Heart left ventricle (tissue), 16 donors: ENCODE data around the gene NME1. TPM values are rescaled to one million over a fixed set of nuclear protein-coding genes. Genes with fewer than 3 reads are reported as not detected.
A peak's percentile ranks its signal among the peaks of the same experiment; 100 is the strongest.

Experiments used
- ATAC-seq, 4 donors: fragments of 200-7000 bp; cut with Tn5 transposase; one replicate each; pipeline ENCODE4 v1.9.1; 2020 to 2022; ENCODE audit warnings: moderate library complexity in 4 of 4, mild to moderate bottlenecking in 3 of 4, moderate number of reproducible peaks in 1 of 4
- DNase-seq, 5 donors: peaks; one replicate each; pipeline ENCODE4 v3.0.0-alpha.2; 2020
- H3K27ac ChIP-seq, 12 donors: fragments of 200-600 bp; sonication (generic) in 4 of 12; one replicate each; pipeline versions ENCODE4 v1.5.0 to v1.8.0; 2016 to 2022; ENCODE audit warnings: mild to moderate bottlenecking in 2 of 12
- H3K27me3 ChIP-seq, 9 donors: fragments of 200-600 bp; sonication (generic) in 2 of 9; one replicate each; pipeline versions ENCODE4 v1.5.1 to v1.8.0; 2016 to 2022; ENCODE audit warnings: mild to moderate bottlenecking in 3 of 9
- H3K36me3 ChIP-seq, 9 donors: fragments of 200-600 bp; sonication (generic) in 2 of 9; one replicate each; pipeline versions ENCODE4 v1.5.0 to v1.8.0; 2018 to 2022; ENCODE audit warnings: mild to moderate bottlenecking in 2 of 9
- H3K4me1 ChIP-seq, 12 donors: fragments of 200-600 bp; sonication (generic) in 4 of 12; one replicate each; pipeline versions ENCODE4 v1.5.0 to v1.8.0; 2016 to 2022; ENCODE audit warnings: mild to moderate bottlenecking in 3 of 12
- H3K4me3 ChIP-seq, 12 donors: fragments of 200-600 bp; sonication (generic) in 4 of 12; one replicate each; pipeline versions ENCODE4 v1.5.0 to v1.8.0; 2017 to 2022; ENCODE audit warnings: mild to moderate bottlenecking in 9 of 12, moderate library complexity in 4 of 12
- H3K9me3 ChIP-seq, 12 donors: fragments of 200-600 bp; sonication (generic) in 4 of 12; one replicate each; pipeline versions ENCODE4 v1.5.0 to v1.8.0; 2016 to 2022; ENCODE audit warnings: mild to moderate bottlenecking in 1 of 12
- CTCF ChIP-seq, 12 donors: fragments of 200-600 bp; sonication (generic) in 4 of 12; IDR thresholded peaks; one replicate each; pipeline versions ENCODE4 v1.5.0 to v1.8.0; 2018 to 2022; ENCODE audit warnings: antibody characterized with exemption in 12 of 12, mild to moderate bottlenecking in 5 of 12
- POLR2A ChIP-seq, 2 donors: fragments of 450-650 bp; IDR thresholded peaks; one replicate each; pipeline ENCODE4 v1.6.1; 2017; ENCODE audit warnings: antibody characterized with exemption in 2 of 2, mild to moderate bottlenecking in 2 of 2, moderate library complexity in 2 of 2
- WGBS, 4 donors: extraction: QIAGEN DNeasy Blood & Tissue Kit in 2 of 4; methylation state at CpG; one replicate each; pipeline versions ENCODE4 v1.1.5 to v1.1.7; 2013 to 2018; 5-methylcytosine and 5-hydroxymethylcytosine counted together
- intact Hi-C, 10 donors: fragments of 100-400 bp; cut with DNase I; formaldehyde crosslinking; loops; one replicate each; pipeline versions ENCODE4 v1.11.1 to v1.14.2; 2022
- polyA plus RNA-seq, 2 donors: library from polyadenylated mRNA; stranded (reverse); fragments of 200-250 nt; gene quantifications; one replicate each; pipeline ENCODE4 v1.2.3, GENCODE V29; 2013
- total RNA-seq, 9 donors: library from RNA; depleted of rRNA in 2 of 9; stranded (reverse); fragments of >200 nt in 2 of 9; fragmentation: NEBNext Ultra II Directional in 3 of 9; extraction: Animal tissue kit (Norgen Biotek cat#: 25700) in 3 of 9; gene quantifications; one replicate each; pipeline versions ENCODE4 v1.1.0 to v1.2.4, GENCODE V29; 2016 to 2023
- donor health status: ischemic (EF 13 %, LVEDD 7.1; RV severe dilation, severe dysfunction).
- donor health status: healthy with polysubstance abuse.
- donor health status: DM: no; HTN: yes; CAD: no.
- donor health status: DM: no; HTN: no; CAD: no.
- donor health status: ischemic (EF 25% LVEDD 6.9; RV normal size, moderate dysfunction).
- donor health status: ischemic (EF 25% LVEDD 5.7; RV mildly dilated, moderate dysfunction).
- donor health status: healthy.
- donor health status: DM: yes; HTN: yes; CAD: no.
- donor health status: ischemic (EF 35%, LVEDD 5.7; RV mildly dilated, moderate dysfunction).
- donor health status: nonischemic (EF 11% LVEDD 7.7; RV severe dilation, severe dysfunction).
- donor health status: DM: yes; HTN: yes; CAD: no.
- donor health status: PGD.
- donor health status: ischemic (EF 29% LVEDD 5.4; RV normal size, mild dysfunction).
- donor health status: nonischemic (EF 23%, LVEDD 6.1; RV moderate dilation, normal function).

NME1 gene
- total and polyA plus RNA-seq, 11 donors, result 9.2 to 157 (median 28.7) TPM

GRCh38 chr17:51155416-51155815 is 2.1 kb downstream of the NME1 start:
- intact Hi-C loops, result loop anchor here in 1 of 10 donors (10.0 kb wide), 1 partner anchor 301 kb away; no protein-coding TSS in a partner anchor
- Histone ChIP-seq H3K4me1 (peaks cover 0 to 23% (median 14%) of the 10 kb centered on the region in 12 donors), H3K4me3 (no peak overlapping the region), H3K27me3 (no peaks in the 10 kb centered on the region), H3K27ac (no peak overlapping the region), H3K9me3 (no peaks in the 10 kb centered on the region), H3K36me3 (peaks cover 0 to 41% (median 11%) of the 10 kb centered on the region in 9 donors)
- WGBS, 4 donors, result 94 to 98% (median 97%) methylated on average over 8 of the region's 8 CpGs
- DNase-seq (no peak), ATAC-seq (no peak)
- no peak for TF ChIP-seq CTCF (IDR thresholded peaks at IDR 0.05)
- TF ChIP-seq POLR2A (IDR thresholded peaks at IDR 0.05), result no peak

- DNase-seq (no peak), ATAC-seq (no peak)
- Histone ChIP-seq H3K36me3 (peaks cover 0 to 71% (median 27%) of the 10 kb centered on the region in 9 donors), H3K4me1 (peaks cover 0 to 8% (median under 1%) of the 10 kb centered on the region in 12 donors), H3K4me3 (no peak overlapping the region), H3K27ac (no peak overlapping the region), H3K27me3 (no peaks in the 10 kb centered on the region), H3K9me3 (no peaks in the 10 kb centered on the region)
- intact Hi-C loops, result loop anchor here in 3 of 10 donors (10.0 kb wide), 2 partner anchors 295 to 305 kb away; partner anchors contain the start of gene TOB1 (in 2 of the 3)
- no peak for TF ChIP-seq CTCF (IDR thresholded peaks at IDR 0.05)
- no peak for TF ChIP-seq POLR2A (IDR thresholded peaks at IDR 0.05)
- 93 to 98% (median 96%) methylated on average over 3 of the region's 3 CpGs for WGBS, 4 donors
Observed at GRCh38 chr17:51159604-51160003, 6.2 kb downstream of the NME1 start.

GRCh38 chr17:51161541-51161940 is 8.2 kb downstream of the NME1 start:
- intact Hi-C loops, result loop anchor here in 2 of 10 donors (10.0 kb wide), 1 partner anchor 297 kb away; the partner anchor contains the start of gene TOB1 (in 2 of the 2)
- Histone ChIP-seq H3K4me3 (no peak overlapping the region), H3K36me3 (peaks cover 0 to 62% (median 26%) of the 10 kb centered on the region in 9 donors), H3K9me3 (no peaks in the 10 kb centered on the region), H3K27me3 (no peaks in the 10 kb centered on the region), H3K4me1 (peaks cover 0 to 8% (median 7%) of the 10 kb centered on the region in 12 donors), H3K27ac (no peak overlapping the region)
- DNase-seq, result no peak
- no peak for TF ChIP-seq POLR2A (IDR thresholded peaks at IDR 0.05)
- no peak for TF ChIP-seq CTCF (IDR thresholded peaks at IDR 0.05)
- 54 to 89% (median 83%) methylated on average over 3 of the region's 3 CpGs for WGBS, 4 donors
- ATAC-seq, result no peak

GRCh38 chr17:51164911-51165679 is 11.7 kb downstream of the NME1 start:
- 59 to 71% (median 67%) methylated on average over 12 to 16 of the region's 16 CpGs for WGBS, 4 donors
- intact Hi-C loops, result loop anchor here in 4 of 10 donors (5.0 to 10.0 kb wide), 2 partner anchors 163 to 300 kb away; partner anchors contain the start of gene TOB1 (in 2 of the 4)
- TF ChIP-seq CTCF (IDR thresholded peaks at IDR 0.05) (no peak), POLR2A (IDR thresholded peaks at IDR 0.05) (no peak)
- DNase-seq (peak in 2 of 5 donors; percentile 18 to 52), ATAC-seq (peak in 2 of 4 donors; percentile 3 to 8)
- H3K9me3 ChIP-seq, result no peaks in the 10 kb centered on the region
- H3K27ac ChIP-seq, result peak overlapping the region in 10 of 12 donors; percentile 88 to 99 (median 95)
- peak overlapping the region in 10 of 12 donors; percentile 81 to 95 (median 92) for H3K4me3 ChIP-seq
- H3K27me3 ChIP-seq, result no peaks in the 10 kb centered on the region
- peaks cover 0 to 20% (median 14%) of the 10 kb centered on the region in 12 donors for H3K4me1 ChIP-seq
- H3K36me3 ChIP-seq, result peaks cover 0 to 60% (median 40%) of the 10 kb centered on the region in 9 donors
